Measurements from ENCODE around the gene RNF217.

- TF ChIP-seq CTCF (IDR thresholded peaks at IDR 0.05) (no peak), POLR2AphosphoS5 (IDR thresholded peaks at IDR 0.05) (no peak)
Observed at GRCh38 chr6:125046107-125046925, 84.1 kb downstream of the RNF217 start.
